Adrenal gland (tissue), 5 donors: ENCODE results near the gene SHISAL2B.

Source experiments
- POLR2A ChIP-seq, 2 donors: fragments of 450-650 bp; IDR thresholded peaks; one replicate each; pipeline ENCODE4 v1.6.1; 2017; ENCODE audit warnings: antibody characterized with exemption in 2 of 2, mild to moderate bottlenecking in 2 of 2, moderate library complexity in 1 of 2
- TF ChIP-seq, protein P1 (sequence below), 6 experiments: fragments of 450-650 bp in 4 of 6; fragments of 200-600 bp in 2 of 6; sonication (generic) in 1 of 6; IDR thresholded peaks; 1 replicate in 5 of 6; 2 replicates in 1 of 6; pipeline versions ENCODE4 v1.5.1 to v1.8.0; 2016 to 2021; ENCODE audit warnings: antibody characterized with exemption in 6 of 6, mild to moderate bottlenecking in 2 of 6, moderate library complexity in 1 of 6
- donor health status: DM: no; HTN: no; CAD: no.

DNA sequence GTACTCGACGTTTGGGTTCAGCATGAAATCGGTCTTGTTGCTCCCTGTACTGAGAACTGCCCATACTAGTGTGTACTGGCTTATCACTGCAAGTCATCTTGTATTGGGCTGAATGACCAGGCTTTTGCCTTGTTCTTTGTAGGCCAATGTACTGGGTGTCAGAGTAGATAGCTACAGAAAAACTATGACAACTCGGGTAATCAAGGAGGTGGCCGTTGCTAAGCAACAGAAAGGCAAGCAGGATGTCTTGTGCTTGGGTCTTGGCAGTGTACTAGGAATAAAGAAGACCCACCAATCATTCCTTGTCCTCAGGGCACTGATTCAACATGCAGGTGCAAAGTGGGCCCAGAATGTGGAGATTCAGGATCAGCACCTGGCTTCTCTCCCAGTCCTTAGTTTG, 11.9 kb upstream of the SHISAL2B start:
- TF ChIP-seq, protein P1, sequence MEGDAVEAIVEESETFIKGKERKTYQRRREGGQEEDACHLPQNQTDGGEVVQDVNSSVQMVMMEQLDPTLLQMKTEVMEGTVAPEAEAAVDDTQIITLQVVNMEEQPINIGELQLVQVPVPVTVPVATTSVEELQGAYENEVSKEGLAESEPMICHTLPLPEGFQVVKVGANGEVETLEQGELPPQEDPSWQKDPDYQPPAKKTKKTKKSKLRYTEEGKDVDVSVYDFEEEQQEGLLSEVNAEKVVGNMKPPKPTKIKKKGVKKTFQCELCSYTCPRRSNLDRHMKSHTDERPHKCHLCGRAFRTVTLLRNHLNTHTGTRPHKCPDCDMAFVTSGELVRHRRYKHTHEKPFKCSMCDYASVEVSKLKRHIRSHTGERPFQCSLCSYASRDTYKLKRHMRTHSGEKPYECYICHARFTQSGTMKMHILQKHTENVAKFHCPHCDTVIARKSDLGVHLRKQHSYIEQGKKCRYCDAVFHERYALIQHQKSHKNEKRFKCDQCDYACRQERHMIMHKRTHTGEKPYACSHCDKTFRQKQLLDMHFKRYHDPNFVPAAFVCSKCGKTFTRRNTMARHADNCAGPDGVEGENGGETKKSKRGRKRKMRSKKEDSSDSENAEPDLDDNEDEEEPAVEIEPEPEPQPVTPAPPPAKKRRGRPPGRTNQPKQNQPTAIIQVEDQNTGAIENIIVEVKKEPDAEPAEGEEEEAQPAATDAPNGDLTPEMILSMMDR (IDR thresholded peaks at IDR 0.05) = no peak
- TF ChIP-seq POLR2A (IDR thresholded peaks at IDR 0.05) = no peak
